Mesendoderm (in vitro differentiated cells): Measurements from ENCODE around the gene SMYD3.

Experiments
- DNase-seq: peaks from one replicate; pipeline ENCODE4 v3.0.0; 2013
- H2AK5ac ChIP-seq: 2 replicates; pipeline ENCODE4 v1.6.1; 2013; ENCODE audit warnings: low read length, inconsistent platforms
- H2BK120ac ChIP-seq: 2 replicates; pipeline ENCODE4 v1.6.1; 2013; ENCODE audit warnings: low read depth, mild to moderate bottlenecking, low read length, moderate library complexity, mixed read lengths
- H2BK15ac ChIP-seq: replicated peaks from 2 replicates; pipeline ENCODE4 v1.6.1; 2013; ENCODE audit warnings: low read depth, mild to moderate bottlenecking, moderate library complexity
- H2BK5ac ChIP-seq: 2 replicates; pipeline ENCODE4 v1.6.1; 2013; ENCODE audit warnings: low read length, inconsistent platforms
- H3K18ac ChIP-seq: 2 replicates; pipeline ENCODE4 v1.6.1; 2013; ENCODE audit warnings: mild to moderate bottlenecking, low read length, mixed read lengths
- H3K23ac ChIP-seq: one replicate; pipeline ENCODE4 v1.6.1; 2013; ENCODE audit warnings: low read length
- H3K27ac ChIP-seq: 2 replicates; pipeline ENCODE4 v1.5.1; 2013; ENCODE audit warnings: low read depth, mild to moderate bottlenecking, inconsistent platforms, low read length, moderate library complexity
- H3K27me3 ChIP-seq: 2 replicates; pipeline ENCODE4 v1.6.1; 2013; ENCODE audit warnings: low read length, control low read depth, mild to moderate bottlenecking, inconsistent platforms; ENCODE audit not compliant: insufficient read depth, poor library complexity
- H3K36me3 ChIP-seq: 2 replicates; pipeline ENCODE4 v1.6.1; 2013; ENCODE audit warnings: low read length, inconsistent platforms; ENCODE audit not compliant: control insufficient read depth, insufficient read depth
- H3K4ac ChIP-seq: one replicate; pipeline ENCODE4 v1.6.1; 2013; ENCODE audit warnings: low read depth, mild to moderate bottlenecking, low read length, moderate library complexity
- H3K4me1 ChIP-seq: 2 replicates; pipeline ENCODE4 v1.6.1; 2013; ENCODE audit warnings: low read depth, low read length, inconsistent platforms; ENCODE audit not compliant: control insufficient read depth
- H3K4me2 ChIP-seq: 2 replicates; pipeline ENCODE4 v1.6.1; 2013; ENCODE audit warnings: low read length
- H3K4me3 ChIP-seq: 2 replicates; pipeline ENCODE4 v1.5.1; 2013; ENCODE audit warnings: mild to moderate bottlenecking, low read length
- H3K56ac ChIP-seq: one replicate; pipeline ENCODE4 v1.6.1; 2013; ENCODE audit warnings: low read length
- H3K79me1 ChIP-seq: 2 replicates; pipeline ENCODE4 v1.6.1; 2013; ENCODE audit warnings: low read length, inconsistent platforms
- H3K79me2 ChIP-seq: 2 replicates; pipeline ENCODE4 v1.6.1; 2013; ENCODE audit warnings: mild to moderate bottlenecking, low read length; ENCODE audit not compliant: control insufficient read depth, insufficient read depth
- H3K9ac ChIP-seq: 2 replicates; pipeline ENCODE4 v1.6.1; 2013; ENCODE audit warnings: low read length, inconsistent platforms
- H4K5ac ChIP-seq: one replicate; pipeline ENCODE4 v1.6.1; 2013; ENCODE audit warnings: low read length
- H4K8ac ChIP-seq: one replicate; pipeline ENCODE4 v1.6.1; 2013; ENCODE audit warnings: low read depth, mild to moderate bottlenecking, control low read depth, low read length, moderate library complexity
- WGBS: extraction: QIAGEN DNeasy Blood & Tissue Kit; methylation state at CpG from one replicate; pipeline ENCODE4 v1.1.7; 2013; ENCODE audit warnings: low lambda C conversion rate, missing lambda C conversion rate; ENCODE audit not compliant: insufficient coverage; ENCODE audit errors: extremely low coverage; 5-methylcytosine and 5-hydroxymethylcytosine counted together

Gene SMYD3

DNA sequence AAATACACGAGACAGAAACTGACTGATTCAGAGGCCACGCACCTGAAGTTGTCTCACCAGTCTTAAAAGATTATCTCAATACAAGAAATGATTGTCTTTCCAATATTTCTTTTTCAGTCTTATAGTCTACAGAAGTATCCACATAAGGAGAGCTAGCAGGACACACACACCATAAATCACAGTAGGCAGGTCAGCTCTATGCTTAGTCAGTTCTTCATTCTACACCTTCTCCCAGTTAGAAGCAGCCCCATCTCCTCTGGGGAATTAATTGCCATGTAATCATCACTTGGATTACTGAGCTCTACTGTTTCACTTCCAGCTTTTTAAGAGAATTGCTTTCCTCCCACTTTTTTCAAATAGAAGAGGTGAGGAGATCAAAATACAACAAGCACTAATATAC is 59.6 kb downstream of the SMYD3 start:
- Histone ChIP-seq H2BK120ac (no peak overlapping the region), H3K36me3 (no peaks in the 10 kb centered on the region), H3K4me3 (no peak overlapping the region), H3K9ac (no peak overlapping the region), H3K4me1 (no peaks in the 10 kb centered on the region), H3K27ac (no peak overlapping the region), H4K8ac (no peak overlapping the region), H3K27me3 (no peaks in the 10 kb centered on the region), H4K5ac (no peak overlapping the region), H3K4me2 (no peak overlapping the region), H2AK5ac (no peak overlapping the region), H3K79me1 (peaks cover 1% of the 10 kb centered on the region), H3K18ac (no peak overlapping the region), H3K23ac (no peak overlapping the region), H2BK15ac (no peak overlapping the region), H2BK5ac (no peak overlapping the region), H3K4ac (peak overlapping the region; percentile 36), H3K56ac (no peak overlapping the region), H3K79me2 (no peaks in the 10 kb centered on the region)
- DNase-seq: no peak
- no CpG with 5 or more reads among the region's 2 CpGs for WGBS

DNA sequence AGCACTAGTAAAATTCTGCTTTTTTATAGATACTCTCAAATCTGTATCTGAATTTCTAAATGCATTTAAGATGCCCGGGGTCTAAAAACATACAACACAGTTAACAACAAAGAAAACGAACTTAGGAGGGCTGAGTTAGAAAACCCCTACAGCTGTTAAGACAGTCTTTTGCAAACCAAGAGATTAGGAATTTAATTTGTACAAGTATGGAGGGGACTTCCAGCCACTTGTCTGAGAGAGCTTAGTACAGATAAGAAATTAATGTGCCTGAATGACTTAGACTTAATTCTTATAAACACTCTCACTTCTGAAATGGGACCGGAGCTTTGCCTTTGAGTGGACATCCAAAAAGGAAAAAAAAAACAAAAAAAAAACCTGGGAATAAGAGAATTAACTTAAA is 61.6 kb downstream of the SMYD3 start:
- H3K4me3 ChIP-seq: no peak overlapping the region
- DNase-seq: no peak
- H3K18ac ChIP-seq: no peak overlapping the region
- no peak overlapping the region for H2BK120ac ChIP-seq
- H3K4me2 ChIP-seq: no peak overlapping the region
- no peak overlapping the region for H3K9ac ChIP-seq
- no peak overlapping the region for H3K27ac ChIP-seq
- H3K23ac ChIP-seq: no peak overlapping the region
- H3K4me1 ChIP-seq: no peaks in the 10 kb centered on the region
- H4K5ac ChIP-seq: no peak overlapping the region
- no peak overlapping the region for H2AK5ac ChIP-seq
- H3K36me3 ChIP-seq: no peaks in the 10 kb centered on the region
- H3K79me2 ChIP-seq: no peaks in the 10 kb centered on the region
- H3K4ac ChIP-seq: no peak overlapping the region
- no peak overlapping the region for H2BK15ac ChIP-seq
- peaks cover 1% of the 10 kb centered on the region for H3K79me1 ChIP-seq
- no peaks in the 10 kb centered on the region for H3K27me3 ChIP-seq
- H2BK5ac ChIP-seq: no peak overlapping the region
- H3K56ac ChIP-seq: no peak overlapping the region
- H4K8ac ChIP-seq: no peak overlapping the region
- WGBS: no CpG with 5 or more reads among the region's 3 CpGs

- no peak overlapping the region for H2AK5ac ChIP-seq
- no peak overlapping the region for H2BK120ac ChIP-seq
- DNase-seq: no peak
- H3K23ac ChIP-seq: no peak overlapping the region
- H3K9ac ChIP-seq: no peak overlapping the region
- no peaks in the 10 kb centered on the region for H3K79me2 ChIP-seq
- no peak overlapping the region for H4K5ac ChIP-seq
- no peak overlapping the region for H4K8ac ChIP-seq
- H3K79me1 ChIP-seq: no peaks in the 10 kb centered on the region
- no CpG with 5 or more reads among the region's 3 CpGs for WGBS
- H2BK15ac ChIP-seq: no peak overlapping the region
- no peaks in the 10 kb centered on the region for H3K36me3 ChIP-seq
- H3K18ac ChIP-seq: no peak overlapping the region
- H3K27me3 ChIP-seq: no peaks in the 10 kb centered on the region
- no peak overlapping the region for H3K4ac ChIP-seq
- H3K56ac ChIP-seq: no peak overlapping the region
- no peak overlapping the region for H3K4me3 ChIP-seq
- H3K4me1 ChIP-seq: no peaks in the 10 kb centered on the region
- H3K27ac ChIP-seq: no peak overlapping the region
- no peak overlapping the region for H3K4me2 ChIP-seq
- no peak overlapping the region for H2BK5ac ChIP-seq
Measured at GRCh38 chr1:246444617-246445016, 62.5 kb downstream of the SMYD3 start.

DNA sequence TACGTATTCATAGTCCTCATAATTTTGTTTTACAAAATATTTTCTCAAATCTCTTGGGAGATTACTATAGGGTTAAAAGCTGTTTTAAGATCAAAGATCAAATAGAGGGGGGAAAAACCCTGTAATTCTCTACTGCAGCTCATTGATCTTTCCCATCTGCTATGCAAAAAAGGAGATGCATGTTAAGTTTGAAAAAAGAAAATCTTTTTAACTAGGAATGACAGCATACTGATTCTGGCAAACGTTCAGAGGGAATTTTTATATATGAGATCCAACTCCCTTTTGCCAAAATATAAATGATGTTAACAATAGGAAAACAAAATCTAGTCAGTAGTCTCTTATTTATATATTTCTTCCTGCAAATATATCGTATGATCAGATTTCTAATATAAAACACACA is 69.1 kb downstream of the SMYD3 start:
- Histone ChIP-seq H3K27me3 (no peaks in the 10 kb centered on the region), H2BK120ac (no peak overlapping the region), H2AK5ac (no peak overlapping the region), H3K36me3 (no peaks in the 10 kb centered on the region), H4K5ac (no peak overlapping the region), H3K4me2 (no peak overlapping the region), H2BK15ac (no peak overlapping the region), H3K18ac (no peak overlapping the region), H3K23ac (no peak overlapping the region), H3K4me3 (no peak overlapping the region), H3K27ac (no peak overlapping the region), H4K8ac (no peak overlapping the region), H3K79me2 (no peaks in the 10 kb centered on the region), H3K4me1 (no peaks in the 10 kb centered on the region), H3K9ac (no peak overlapping the region), H3K56ac (no peak overlapping the region), H3K4ac (no peak overlapping the region), H3K79me1 (no peaks in the 10 kb centered on the region), H2BK5ac (no peak overlapping the region)
- DNase-seq: no peak
- WGBS: no CpG with 5 or more reads among the region's 3 CpGs

- H3K79me1 ChIP-seq: no peaks in the 10 kb centered on the region
- no peak overlapping the region for H3K9ac ChIP-seq
- no peaks in the 10 kb centered on the region for H3K79me2 ChIP-seq
- no peak overlapping the region for H2BK120ac ChIP-seq
- H2BK5ac ChIP-seq: no peak overlapping the region
- H3K27me3 ChIP-seq: no peaks in the 10 kb centered on the region
- no peak overlapping the region for H3K4ac ChIP-seq
- no peak overlapping the region for H3K18ac ChIP-seq
- H3K27ac ChIP-seq: no peak overlapping the region
- H3K4me1 ChIP-seq: no peaks in the 10 kb centered on the region
- no peak overlapping the region for H3K56ac ChIP-seq
- no CpG with 5 or more reads among the region's 6 CpGs for WGBS
- H4K8ac ChIP-seq: no peak overlapping the region
- H3K23ac ChIP-seq: no peak overlapping the region
- no peak overlapping the region for H4K5ac ChIP-seq
- no peak overlapping the region for H3K4me2 ChIP-seq
- H2BK15ac ChIP-seq: peak overlapping the region; percentile 79
- no peak overlapping the region for H3K4me3 ChIP-seq
- no peaks in the 10 kb centered on the region for H3K36me3 ChIP-seq
- H2AK5ac ChIP-seq: no peak overlapping the region
- DNase-seq: peak; percentile 84
Measured at GRCh38 chr1:246435421-246436041, 71.5 kb downstream of the SMYD3 start.

DNA sequence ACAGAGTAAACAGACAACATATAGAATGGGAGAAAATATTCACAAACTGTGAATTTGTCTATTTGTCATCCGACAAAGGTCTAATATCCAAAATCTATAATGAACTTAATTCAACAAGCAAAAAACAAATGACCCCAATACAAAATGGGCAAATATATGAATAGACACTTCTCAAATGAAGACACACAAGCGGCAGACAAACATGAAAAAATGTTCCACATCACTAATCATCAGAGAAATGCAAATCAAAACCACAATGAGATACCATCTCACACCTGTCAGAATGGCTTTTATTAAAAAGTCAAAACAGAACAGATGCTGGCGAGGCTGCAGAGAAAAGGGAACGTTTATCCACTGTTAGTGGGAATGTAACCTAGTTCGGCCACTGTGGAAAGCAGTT is 72.7 kb downstream of the SMYD3 start:
- no peak overlapping the region for H2BK5ac ChIP-seq
- H4K5ac ChIP-seq: no peak overlapping the region
- no peak overlapping the region for H3K56ac ChIP-seq
- no peaks in the 10 kb centered on the region for H3K4me1 ChIP-seq
- DNase-seq: no peak
- no peaks in the 10 kb centered on the region for H3K27me3 ChIP-seq
- no CpG with 5 or more reads among the region's 5 CpGs for WGBS
- H3K4me3 ChIP-seq: no peak overlapping the region
- H3K79me1 ChIP-seq: no peaks in the 10 kb centered on the region
- no peak overlapping the region for H3K4ac ChIP-seq
- H3K79me2 ChIP-seq: no peaks in the 10 kb centered on the region
- no peak overlapping the region for H3K4me2 ChIP-seq
- no peaks in the 10 kb centered on the region for H3K36me3 ChIP-seq
- H2AK5ac ChIP-seq: no peak overlapping the region
- no peak overlapping the region for H2BK120ac ChIP-seq
- H3K23ac ChIP-seq: no peak overlapping the region
- H4K8ac ChIP-seq: no peak overlapping the region
- H3K27ac ChIP-seq: no peak overlapping the region
- H2BK15ac ChIP-seq: no peak overlapping the region
- H3K18ac ChIP-seq: no peak overlapping the region
- no peak overlapping the region for H3K9ac ChIP-seq
